ENCODE results near the gene ENTPD3.

- TF ChIP-seq POLR2A (IDR thresholded peaks at IDR 0.05; ENCODE audit: low read length) (no peak), GATA1 (IDR thresholded peaks at IDR 0.05; ENCODE audit: low read depth, low read length) (no peak)
Observed at GRCh38 chr3:40458473-40458872, 71.5 kb downstream of the ENTPD3 start.
